Spleen (tissue), 11 donors: ENCODE data around the gene IL22RA2. TPM values are rescaled to one million over a fixed set of nuclear protein-coding genes. Genes with fewer than 3 reads are reported as not detected.

ENCODE experiments used
- DNase-seq: peaks from one replicate; pipeline ENCODE4 v3.0.0-alpha.2; 2020
- H3K27ac ChIP-seq, 8 donors: fragments of 200-600 bp; sonication (generic) in 7 of 8; 1 replicate in 4 of 8; 2 replicates in 4 of 8; pipeline versions ENCODE4 v1.5.0 to v1.8.0; 2016 to 2021; ENCODE audit warnings: inconsistent platforms in 4 of 8, mild to moderate bottlenecking in 4 of 8, moderate library complexity in 1 of 8
- H3K27me3 ChIP-seq, 7 donors: fragments of 200-600 bp; sonication (generic) in 6 of 7; replicated peaks in 1 of 7; 1 replicate in 4 of 7; 2 replicates in 3 of 7; pipeline versions ENCODE4 v1.5.0 to v1.8.0; 2016 to 2021; ENCODE audit warnings: inconsistent platforms in 3 of 7, mild to moderate bottlenecking in 1 of 7
- H3K36me3 ChIP-seq, 6 donors: fragments of 200-600 bp; sonication (generic) in 5 of 6; 1 replicate in 4 of 6; 2 replicates in 2 of 6; pipeline versions ENCODE4 v1.5.0 to v1.8.0; 2016 to 2021; ENCODE audit warnings: inconsistent platforms in 2 of 6
- H3K4me1 ChIP-seq, 6 donors: fragments of 200-600 bp; sonication (generic) in 5 of 6; 1 replicate in 3 of 6; 2 replicates in 3 of 6; pipeline versions ENCODE4 v1.5.0 to v1.8.0; 2016 to 2021; ENCODE audit warnings: inconsistent platforms in 3 of 6
- H3K4me3 ChIP-seq, 8 donors: fragments of 200-600 bp; sonication (generic) in 7 of 8; 1 replicate in 4 of 8; 2 replicates in 4 of 8; pipeline versions ENCODE4 v1.5.0 to v1.8.0; 2016 to 2021; ENCODE audit warnings: inconsistent platforms in 4 of 8, mild to moderate bottlenecking in 4 of 8, moderate library complexity in 2 of 8
- H3K9me3 ChIP-seq, 8 donors: fragments of 200-600 bp; sonication (generic) in 7 of 8; 1 replicate in 4 of 8; 2 replicates in 4 of 8; pipeline versions ENCODE4 v1.5.0 to v1.8.0; 2016 to 2021; ENCODE audit warnings: inconsistent platforms in 4 of 8
- POLR2A ChIP-seq, 3 donors: fragments of 450-650 bp; IDR thresholded peaks; one replicate each; pipeline ENCODE4 v1.5.1; 2017; ENCODE audit warnings: antibody characterized with exemption in 3 of 3, mild to moderate bottlenecking in 1 of 3
- POLR2AphosphoS5 ChIP-seq, 3 donors: sonication (generic); formaldehyde crosslinking; IDR thresholded peaks; one replicate each; pipeline ENCODE4 v1.5.1; 2017; ENCODE audit warnings: antibody characterized with exemption in 3 of 3
- WGBS, 5 donors: extraction: QIAGEN DNeasy Blood & Tissue Kit in 3 of 5; methylation state at CpG; one replicate each; pipeline versions ENCODE4 v1.1.5 to v1.1.7; 2013 to 2018; 5-methylcytosine and 5-hydroxymethylcytosine counted together
- intact Hi-C: fragments of 100-400 bp; cut with DNase I; formaldehyde crosslinking; loops from one replicate; pipeline ENCODE4 v1.15.0; 2023; ENCODE audit warnings: low total_unique reads
- polyA plus RNA-seq, 3 donors: library from polyadenylated mRNA; stranded (reverse); fragments of 200-250 nt; gene quantifications; one replicate each; pipeline ENCODE4 v1.2.1, GENCODE V29; 2013
- total RNA-seq, 7 donors: library from RNA; depleted of rRNA in 3 of 7; stranded (reverse); fragments of >200 nt in 3 of 7; fragmentation: NEBNext Ultra II Directional in 4 of 7; extraction: Animal tissue kit (Norgen Biotek cat#: 25700) in 4 of 7; gene quantifications; one replicate each; pipeline versions ENCODE4 v1.1.0 to v1.2.1, GENCODE V29; 2016 to 2021
- TF ChIP-seq, protein P1 (sequence below), 11 experiments: fragments of 200-600 bp in 7 of 11; fragments of 450-650 bp in 4 of 11; sonication (generic) in 4 of 11; IDR thresholded peaks in 8 of 11; conservative IDR thresholded peaks in 3 of 11; 1 replicate in 7 of 11; 2 replicates in 4 of 11; pipeline versions ENCODE4 v1.4.0 to v1.8.0; 2016 to 2021; ENCODE audit warnings: antibody characterized with exemption in 11 of 11, inconsistent platforms in 4 of 11, mild to moderate bottlenecking in 1 of 11
- donor health status: healthy with polysubstance abuse.
- donor health status: DM: no; HTN: no; CAD: no; lungs with moderate emphysema.
- donor health status: DM: no; HTN: no; CAD: no.
- donor health status: Bipolar disorder and iron deficiency.
- donor health status: healthy.
- donor health status: DM: no; HTN: no; CAD: no.
- donor health status: DM: yes; HTN: yes; CAD: no.

Gene IL22RA2
- total and polyA plus RNA-seq, 10 donors: 0.06 to 2.1 (median 0.19) TPM; not detected in 5

DNA sequence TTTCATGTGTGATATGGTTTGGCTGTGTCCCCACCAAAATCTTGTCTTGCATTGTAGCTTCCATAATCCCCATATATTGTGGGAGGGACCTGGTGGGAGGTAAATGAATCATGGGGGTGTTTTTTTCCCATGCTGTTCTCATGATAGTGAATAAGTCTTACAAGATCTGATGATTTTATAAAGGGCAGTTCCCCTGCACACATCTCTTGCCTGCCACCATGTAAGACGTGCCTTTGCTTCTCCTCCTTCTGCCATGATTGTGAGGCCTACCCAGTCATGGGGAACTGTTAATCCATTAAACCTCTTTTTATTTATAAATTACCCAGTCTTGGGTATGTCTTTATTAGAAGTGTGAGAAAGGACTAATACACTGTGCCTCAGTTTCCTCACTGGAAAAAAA is 4.2 kb upstream of the IL22RA2 start:
- H3K36me3 ChIP-seq: no peaks in the 10 kb centered on the region
- H3K27me3 ChIP-seq: no peaks in the 10 kb centered on the region
- no peak overlapping the region for H3K27ac ChIP-seq
- peaks cover 0 to 41% (median 22%) of the 10 kb centered on the region in 8 donors for H3K9me3 ChIP-seq
- no peak for TF ChIP-seq POLR2AphosphoS5 (IDR thresholded peaks at IDR 0.05)
- TF ChIP-seq, protein P1, sequence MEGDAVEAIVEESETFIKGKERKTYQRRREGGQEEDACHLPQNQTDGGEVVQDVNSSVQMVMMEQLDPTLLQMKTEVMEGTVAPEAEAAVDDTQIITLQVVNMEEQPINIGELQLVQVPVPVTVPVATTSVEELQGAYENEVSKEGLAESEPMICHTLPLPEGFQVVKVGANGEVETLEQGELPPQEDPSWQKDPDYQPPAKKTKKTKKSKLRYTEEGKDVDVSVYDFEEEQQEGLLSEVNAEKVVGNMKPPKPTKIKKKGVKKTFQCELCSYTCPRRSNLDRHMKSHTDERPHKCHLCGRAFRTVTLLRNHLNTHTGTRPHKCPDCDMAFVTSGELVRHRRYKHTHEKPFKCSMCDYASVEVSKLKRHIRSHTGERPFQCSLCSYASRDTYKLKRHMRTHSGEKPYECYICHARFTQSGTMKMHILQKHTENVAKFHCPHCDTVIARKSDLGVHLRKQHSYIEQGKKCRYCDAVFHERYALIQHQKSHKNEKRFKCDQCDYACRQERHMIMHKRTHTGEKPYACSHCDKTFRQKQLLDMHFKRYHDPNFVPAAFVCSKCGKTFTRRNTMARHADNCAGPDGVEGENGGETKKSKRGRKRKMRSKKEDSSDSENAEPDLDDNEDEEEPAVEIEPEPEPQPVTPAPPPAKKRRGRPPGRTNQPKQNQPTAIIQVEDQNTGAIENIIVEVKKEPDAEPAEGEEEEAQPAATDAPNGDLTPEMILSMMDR (IDR thresholded peaks at IDR 0.05 in 8 of 11, conservative IDR thresholded peaks at IDR 0.05 in 3 of 11): no peak
- no peak for TF ChIP-seq POLR2A (IDR thresholded peaks at IDR 0.05)
- peaks cover 0 to 32% (median 7%) of the 10 kb centered on the region in 6 donors for H3K4me1 ChIP-seq
- WGBS, 5 donors: 79 to 96% (median 95%) methylated on average over 1 of the region's 1 CpG
- DNase-seq: no peak
- no peak overlapping the region for H3K4me3 ChIP-seq
- intact Hi-C loops: no loop called here

- 73 to 86% (median 77%) methylated on average over 5 of the region's 5 CpGs for WGBS, 5 donors
- TF ChIP-seq POLR2AphosphoS5 (IDR thresholded peaks at IDR 0.05) (no peak), POLR2A (IDR thresholded peaks at IDR 0.05) (no peak)
- TF ChIP-seq, protein P1 (IDR thresholded peaks at IDR 0.05 in 8 of 11, conservative IDR thresholded peaks at IDR 0.05 in 3 of 11): no peak
- intact Hi-C loops: no loop called here
- Histone ChIP-seq H3K9me3 (peaks cover 0 to 32% (median 13%) of the 10 kb centered on the region in 8 donors), H3K27me3 (no peaks in the 10 kb centered on the region), H3K4me1 (peaks cover under 1 to 40% (median 15%) of the 10 kb centered on the region in 6 donors), H3K36me3 (no peaks in the 10 kb centered on the region), H3K4me3 (no peak overlapping the region), H3K27ac (no peak overlapping the region)
- DNase-seq: no peak
Observed at GRCh38 chr6:137176729-137177128, 3.3 kb upstream of the IL22RA2 start.

DNA sequence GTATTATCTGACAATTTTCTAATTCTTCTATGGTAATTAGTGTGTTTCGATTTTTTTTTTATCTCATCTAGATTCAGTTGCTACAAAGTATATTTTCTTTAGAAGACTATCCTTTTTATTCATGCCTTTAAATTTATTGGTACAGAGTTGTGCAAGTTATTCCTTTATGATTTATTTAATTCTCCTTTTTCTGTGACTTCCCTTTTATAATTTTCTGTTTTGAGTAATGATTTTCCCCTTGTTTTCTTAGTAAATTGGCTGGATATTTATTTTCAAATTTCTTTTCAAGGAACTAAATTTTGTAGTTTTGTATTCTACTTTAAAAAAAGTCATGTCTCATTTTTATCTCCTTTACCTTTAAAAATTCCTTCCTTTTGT is 2.4 kb upstream of the IL22RA2 start:
- no peak for TF ChIP-seq POLR2A (IDR thresholded peaks at IDR 0.05)
- no peak for TF ChIP-seq POLR2AphosphoS5 (IDR thresholded peaks at IDR 0.05)
- TF ChIP-seq, protein P1 (IDR thresholded peaks at IDR 0.05 in 8 of 11, conservative IDR thresholded peaks at IDR 0.05 in 3 of 11): no peak
- Histone ChIP-seq H3K36me3 (no peaks in the 10 kb centered on the region), H3K4me1 (peaks cover 7 to 49% (median 24%) of the 10 kb centered on the region in 6 donors), H3K4me3 (no peak overlapping the region), H3K27me3 (no peaks in the 10 kb centered on the region), H3K27ac (no peak overlapping the region), H3K9me3 (peaks cover 0 to 23% (median 5%) of the 10 kb centered on the region in 8 donors)
- DNase-seq: no peak
- 38 to 90% (median 89%) methylated on average over 1 of the region's 1 CpG for WGBS, 5 donors
- intact Hi-C loops: no loop called here

GRCh38 chr6:137175157-137175867 is 1.9 kb upstream of the IL22RA2 start:
- H3K4me1 ChIP-seq: peaks cover 10 to 54% (median 27%) of the 10 kb centered on the region in 6 donors
- H3K9me3 ChIP-seq: peaks cover 0 to 18% (median 0%) of the 10 kb centered on the region in 8 donors
- no peak for DNase-seq
- intact Hi-C loops: no loop called here
- H3K27me3 ChIP-seq: no peaks in the 10 kb centered on the region
- 52 to 69% (median 68%) methylated on average over 4 of the region's 4 CpGs for WGBS, 5 donors
- TF ChIP-seq POLR2A (IDR thresholded peaks at IDR 0.05): no peak
- TF ChIP-seq, protein P1 (IDR thresholded peaks at IDR 0.05 in 8 of 11, conservative IDR thresholded peaks at IDR 0.05 in 3 of 11): no peak
- no peak for TF ChIP-seq POLR2AphosphoS5 (IDR thresholded peaks at IDR 0.05)
- H3K36me3 ChIP-seq: no peaks in the 10 kb centered on the region
- no peak overlapping the region for H3K27ac ChIP-seq
- no peak overlapping the region for H3K4me3 ChIP-seq
